HG02798 (cell line): Measurements from ENCODE around the gene ZDHHC23.
A peak's percentile ranks its signal among the peaks of the same experiment; 100 is the strongest.

Experiments
- ATAC-seq: cut with Tn5 transposase; IDR thresholded peaks from one replicate; pipeline ENCODE4 v1.9.1; 2021; ENCODE audit warnings: mild to moderate bottlenecking; ENCODE audit not compliant: unreplicated experiment, poor library complexity

ZDHHC23 gene, protein sequence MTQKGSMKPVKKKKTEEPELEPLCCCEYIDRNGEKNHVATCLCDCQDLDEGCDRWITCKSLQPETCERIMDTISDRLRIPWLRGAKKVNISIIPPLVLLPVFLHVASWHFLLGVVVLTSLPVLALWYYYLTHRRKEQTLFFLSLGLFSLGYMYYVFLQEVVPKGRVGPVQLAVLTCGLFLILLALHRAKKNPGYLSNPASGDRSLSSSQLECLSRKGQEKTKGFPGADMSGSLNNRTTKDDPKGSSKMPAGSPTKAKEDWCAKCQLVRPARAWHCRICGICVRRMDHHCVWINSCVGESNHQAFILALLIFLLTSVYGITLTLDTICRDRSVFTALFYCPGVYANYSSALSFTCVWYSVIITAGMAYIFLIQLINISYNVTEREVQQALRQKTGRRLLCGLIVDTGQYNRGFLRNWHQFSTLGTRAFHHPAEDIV

DNA sequence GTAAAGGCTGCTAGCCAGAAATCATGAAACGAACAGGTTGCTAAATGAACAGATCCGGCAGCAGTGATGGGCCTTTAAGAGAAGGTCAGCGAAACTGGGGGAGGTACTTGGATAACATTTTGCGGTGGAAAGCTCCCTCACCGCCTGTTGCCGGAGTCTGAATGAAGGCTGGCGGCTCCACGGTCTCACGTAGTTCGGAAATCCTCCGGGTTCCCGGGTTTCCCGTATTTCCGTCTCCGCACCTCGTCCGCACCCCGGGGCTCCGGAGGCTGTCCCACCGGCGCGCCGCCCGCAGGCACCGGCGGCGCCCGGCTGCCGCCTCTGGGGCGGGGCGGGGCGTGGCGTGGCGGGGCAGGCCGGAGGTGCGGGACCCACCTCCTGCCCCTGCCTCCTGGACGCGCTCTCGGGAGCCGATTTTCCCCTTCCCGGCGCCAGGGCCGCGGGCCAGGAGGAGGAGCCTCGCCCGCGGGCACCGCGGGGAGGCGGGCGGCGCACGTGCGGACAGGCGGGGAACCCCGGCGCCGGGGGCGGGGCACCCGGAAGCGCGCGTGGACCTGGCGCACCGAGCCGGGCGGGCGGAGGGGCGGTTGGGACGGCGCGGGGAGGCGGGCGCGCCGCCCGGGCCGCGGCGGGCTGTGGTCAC, at the start of gene ZDHHC23:
Gene ZDHHC23, plus strand, starts transcription at position 642 of the 643 bp plus-strand sequence. CDS start 790 bp downstream, outside the sequence.
- peak; percentile 85 for ATAC-seq

GRCh38 chr3:113898892-113899291, 48.9 kb upstream of the ZDHHC23 start:
- ATAC-seq = no peak

- no peak for ATAC-seq
These were observed 41.2 kb upstream of the ZDHHC23 start for GRCh38 chr3:113906568-113907140.

GRCh38 chr3:113908133-113908532, 39.7 kb upstream of the ZDHHC23 start:
- ATAC-seq = no peak

GRCh38 chr3:113910966-113911365, 36.8 kb upstream of the ZDHHC23 start:
- ATAC-seq = no peak

GRCh38 chr3:113912552-113913236, 35.1 kb upstream of the ZDHHC23 start:
- peak; percentile 94 for ATAC-seq

- ATAC-seq = no peak
These were observed 33.2 kb upstream of the ZDHHC23 start for GRCh38 chr3:113914646-113915045.

DNA sequence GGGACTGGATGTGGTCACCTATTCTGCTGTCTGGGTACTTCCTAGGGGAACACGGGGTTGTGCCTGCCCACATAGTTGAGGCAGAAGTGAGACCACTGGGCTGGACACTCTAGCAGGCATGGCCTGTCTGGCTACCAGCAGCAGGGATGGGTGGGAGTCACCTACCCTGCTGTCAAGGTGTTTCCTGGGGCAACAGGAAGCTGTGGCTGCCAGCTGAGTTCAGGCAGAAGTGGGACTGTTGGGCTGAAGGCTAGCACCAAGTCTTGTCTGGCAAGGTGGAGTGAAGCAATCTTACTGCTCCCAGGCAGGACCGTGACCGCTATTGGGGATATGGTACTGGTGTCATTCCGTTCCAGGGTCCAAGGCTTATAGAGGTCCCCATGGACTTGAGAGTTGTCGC, 20.3 kb upstream of the ZDHHC23 start:
- no peak for ATAC-seq

GRCh38 chr3:113946831-113947230, 982 bp upstream of the ZDHHC23 start:
- no peak for ATAC-seq

DNA sequence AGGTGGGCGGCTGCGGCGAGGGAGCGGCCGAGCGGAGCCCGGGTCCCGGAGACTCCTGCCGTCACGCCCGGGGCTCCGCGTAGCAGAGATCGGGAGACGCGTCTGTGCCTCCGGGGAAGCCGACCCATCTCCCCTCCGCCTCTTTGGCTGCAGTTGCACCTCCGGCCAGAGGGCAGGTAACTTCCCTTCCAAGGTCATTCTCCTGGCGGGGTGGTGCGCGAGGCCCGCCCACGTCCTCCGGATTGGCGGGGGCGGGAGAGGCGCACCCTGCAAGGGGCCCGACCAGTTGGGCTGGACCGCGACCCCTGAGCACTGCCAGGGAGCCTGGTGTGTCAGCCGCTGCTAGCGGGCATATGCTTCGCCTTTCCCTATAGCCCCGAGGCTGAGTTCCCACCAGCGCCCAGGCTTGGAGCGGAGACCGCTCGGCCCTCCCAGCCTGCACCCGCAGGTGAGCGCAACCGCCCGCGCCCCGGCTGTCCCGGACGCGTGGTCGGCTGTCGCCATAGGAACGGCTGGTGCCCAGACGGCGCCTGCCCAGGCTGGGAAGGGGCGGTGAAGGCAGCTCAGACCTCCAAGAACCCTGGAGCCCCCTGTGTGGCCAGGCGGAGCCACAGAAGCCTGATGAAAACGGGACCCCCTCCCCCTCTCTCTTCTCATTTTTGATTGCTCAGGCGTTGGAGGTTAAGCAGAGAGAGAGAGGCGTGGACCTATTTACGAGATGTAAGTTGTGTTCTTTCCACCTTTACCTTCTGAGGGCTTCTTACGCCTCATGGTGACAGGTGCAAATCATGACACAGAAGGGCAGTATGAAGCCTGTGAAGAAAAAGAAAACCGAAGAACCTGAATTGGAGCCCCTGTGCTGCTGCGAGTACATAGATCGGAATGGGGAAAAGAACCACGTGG, 453 bp downstream of the ZDHHC23 start:
- ATAC-seq = peak; percentile 53

GRCh38 chr3:113952921-113953320, 5.1 kb downstream of the ZDHHC23 start:
- no peak for ATAC-seq

- no peak for ATAC-seq
These were observed 5.9 kb downstream of the ZDHHC23 start for GRCh38 chr3:113953677-113954076.

GRCh38 chr3:113954091-113954685, 6.4 kb downstream of the ZDHHC23 start:
- no peak for ATAC-seq

- no peak for ATAC-seq
These were observed 16.1 kb downstream of the ZDHHC23 start for GRCh38 chr3:113963879-113964278.

DNA sequence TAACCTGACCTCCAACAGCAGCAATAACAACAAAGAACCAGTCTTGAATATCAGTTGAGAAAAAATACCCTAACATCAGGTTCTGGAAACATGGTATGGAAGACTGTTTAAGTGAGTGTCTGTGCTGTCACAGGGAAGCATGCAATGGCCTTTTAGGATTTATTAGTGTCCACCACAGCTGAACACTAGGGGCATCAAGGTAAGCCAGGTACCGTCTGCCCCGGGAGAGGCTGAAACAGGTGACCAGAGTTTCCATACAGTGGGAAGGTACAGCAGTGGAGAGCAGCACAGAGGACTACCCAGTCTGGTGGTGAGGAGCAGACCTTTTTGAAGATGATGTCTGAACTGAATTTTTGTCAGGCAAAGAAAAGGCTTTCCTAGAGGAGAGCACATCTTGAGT, 18.4 kb downstream of the ZDHHC23 start:
- no peak for ATAC-seq

DNA sequence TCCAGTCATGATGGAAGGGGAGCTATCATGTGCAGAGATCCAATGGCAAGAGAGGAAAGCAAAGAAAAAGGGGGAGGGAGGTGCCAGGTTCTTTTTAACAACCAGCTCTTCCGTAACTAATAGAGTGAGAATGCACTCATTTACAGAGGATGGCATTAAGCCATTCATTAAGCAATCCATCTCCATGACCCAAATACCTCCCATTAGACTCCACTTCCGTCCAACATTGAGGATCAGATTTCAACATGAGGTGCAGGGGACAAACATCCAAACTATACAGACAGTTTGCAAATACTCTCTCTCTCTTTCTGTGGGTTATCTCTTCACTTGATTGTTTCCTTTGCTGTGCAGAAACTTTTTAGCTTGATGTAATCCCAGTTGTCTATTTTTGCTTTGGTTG, 21.2 kb downstream of the ZDHHC23 start:
- ATAC-seq = no peak

- ATAC-seq = no peak
These were observed 30.0 kb downstream of the ZDHHC23 start for GRCh38 chr3:113977822-113978221.

GRCh38 chr3:113979916-113980315, 32.1 kb downstream of the ZDHHC23 start:
- ATAC-seq = no peak

- ATAC-seq = no peak
These were observed 34.0 kb downstream of the ZDHHC23 start for GRCh38 chr3:113981803-113982202.
